Left ventricle myocardium inferior (tissue), 1 donor: ENCODE results near the gene HAS3. TPM values are rescaled to one million over a fixed set of nuclear protein-coding genes. Genes with fewer than 3 reads are reported as not detected.
"Not testable (repeated sequence)": the region's sequence is repeated elsewhere in the genome, so short reads cannot be mapped to it uniquely, and the experiment has no call there.

Experiments used
- DNase-seq: peaks from one replicate; pipeline ENCODE4 v3.0.0-alpha.2; 2020
- H3K27ac ChIP-seq: fragments of 200-600 bp; replicated peaks from 2 replicates; pipeline ENCODE4 v1.8.0; 2021
- H3K27me3 ChIP-seq: fragments of 200-600 bp; 2 replicates; pipeline ENCODE4 v1.8.0; 2021; ENCODE audit warnings: low read depth
- H3K36me3 ChIP-seq: fragments of 200-600 bp; 2 replicates; pipeline ENCODE4 v1.8.0; 2021
- H3K4me1 ChIP-seq: fragments of 200-600 bp; 2 replicates; pipeline ENCODE4 v1.8.0; 2021
- H3K4me3 ChIP-seq: fragments of 200-600 bp; 2 replicates; pipeline ENCODE4 v1.8.0; 2021; ENCODE audit warnings: mild to moderate bottlenecking, moderate library complexity
- H3K9me3 ChIP-seq: fragments of 200-600 bp; replicated peaks from 2 replicates; pipeline ENCODE4 v1.8.0; 2021
- intact Hi-C: fragments of 100-400 bp; cut with micrococcal nuclease; formaldehyde crosslinking; loops from one replicate; pipeline ENCODE4 v1.11.0; 2022
- long read RNA-seq: library from polyadenylated mRNA; unstranded; transcript quantifications from one replicate; pipeline ENCODE4 v2.0.0, GENCODE V29; 2021
- total RNA-seq: library from RNA; stranded (reverse); fragmentation: NEBNext Ultra II Directional; extraction: Animal tissue kit (Norgen Biotek cat#: 25700); gene quantifications from one replicate; pipeline ENCODE4 v1.2.1, GENCODE V29; 2021
- TF ChIP-seq, protein P1 (sequence below): fragments of 200-600 bp; IDR thresholded peaks from 2 replicates; pipeline ENCODE4 v1.8.0; 2021; ENCODE audit warnings: antibody characterized with exemption, mild to moderate bottlenecking, borderline replicate concordance
- donor health status: DM: no; HTN: yes; CAD: no; lungs with severe emphysema.

HAS3 gene, protein sequence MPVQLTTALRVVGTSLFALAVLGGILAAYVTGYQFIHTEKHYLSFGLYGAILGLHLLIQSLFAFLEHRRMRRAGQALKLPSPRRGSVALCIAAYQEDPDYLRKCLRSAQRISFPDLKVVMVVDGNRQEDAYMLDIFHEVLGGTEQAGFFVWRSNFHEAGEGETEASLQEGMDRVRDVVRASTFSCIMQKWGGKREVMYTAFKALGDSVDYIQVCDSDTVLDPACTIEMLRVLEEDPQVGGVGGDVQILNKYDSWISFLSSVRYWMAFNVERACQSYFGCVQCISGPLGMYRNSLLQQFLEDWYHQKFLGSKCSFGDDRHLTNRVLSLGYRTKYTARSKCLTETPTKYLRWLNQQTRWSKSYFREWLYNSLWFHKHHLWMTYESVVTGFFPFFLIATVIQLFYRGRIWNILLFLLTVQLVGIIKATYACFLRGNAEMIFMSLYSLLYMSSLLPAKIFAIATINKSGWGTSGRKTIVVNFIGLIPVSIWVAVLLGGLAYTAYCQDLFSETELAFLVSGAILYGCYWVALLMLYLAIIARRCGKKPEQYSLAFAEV
- 0.27 TPM for total RNA-seq
- long read RNA-seq = 0 reads

DNA sequence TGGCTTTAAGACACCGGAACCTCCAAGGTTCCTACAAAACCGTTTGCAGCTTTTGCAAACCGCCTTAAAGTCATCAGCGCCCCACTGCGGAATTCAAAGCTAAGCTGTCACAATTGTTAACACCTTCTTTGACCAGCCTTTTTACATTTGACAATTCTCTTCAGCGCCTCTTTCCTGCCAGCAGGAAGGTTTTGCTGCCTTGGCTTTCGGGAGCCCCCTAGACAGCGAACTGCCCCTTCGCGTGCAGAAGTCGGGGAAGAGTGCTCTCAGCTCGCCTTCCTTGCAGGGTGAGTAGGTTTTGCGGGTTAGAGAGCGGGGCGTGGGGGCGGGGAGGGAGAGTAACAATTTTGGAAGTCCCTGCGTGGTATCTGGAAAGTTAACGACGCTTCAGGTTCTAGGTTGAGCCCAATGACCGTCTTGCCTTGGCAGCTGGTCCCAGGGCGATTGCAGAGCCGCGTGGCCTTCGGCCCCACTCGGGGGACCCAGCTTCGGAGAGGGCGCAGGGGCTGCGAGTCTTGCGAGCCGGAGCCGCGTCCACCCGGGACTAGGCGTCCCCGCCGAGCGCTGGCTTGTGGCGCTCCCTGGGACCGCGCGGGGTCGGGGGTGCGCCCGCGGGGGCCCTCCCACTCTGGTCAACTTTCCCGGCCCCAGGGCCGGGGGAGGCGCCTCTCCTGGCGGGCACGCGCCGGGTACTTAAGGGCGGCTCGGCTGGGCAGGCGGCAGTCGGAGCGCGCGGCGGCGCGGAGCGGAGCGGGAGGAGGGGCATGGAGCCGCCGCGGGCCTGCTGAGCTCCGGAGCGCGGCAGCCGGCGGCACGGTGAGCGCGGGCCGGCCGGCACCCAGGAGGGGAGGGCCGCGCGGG lies at the start of gene HAS3:
Gene HAS3 (plus strand): TSS at position 153 of the 861 bp plus-strand sequence. CDS start 3,743 bp downstream, outside the sequence.
- DNase-seq = peak; percentile 50
- H3K27ac ChIP-seq = peak within 1 kb of the TSS; percentile 11
- H3K36me3 ChIP-seq = peaks cover 7% of the 10 kb centered on the region
- intact Hi-C loops = no loop called here
- H3K4me1 ChIP-seq = peaks cover 32% of the 10 kb centered on the region
- H3K9me3 ChIP-seq = no peaks in the 10 kb centered on the region
- H3K27me3 ChIP-seq = peaks cover 16% of the 10 kb centered on the region
- TF ChIP-seq, protein P1, sequence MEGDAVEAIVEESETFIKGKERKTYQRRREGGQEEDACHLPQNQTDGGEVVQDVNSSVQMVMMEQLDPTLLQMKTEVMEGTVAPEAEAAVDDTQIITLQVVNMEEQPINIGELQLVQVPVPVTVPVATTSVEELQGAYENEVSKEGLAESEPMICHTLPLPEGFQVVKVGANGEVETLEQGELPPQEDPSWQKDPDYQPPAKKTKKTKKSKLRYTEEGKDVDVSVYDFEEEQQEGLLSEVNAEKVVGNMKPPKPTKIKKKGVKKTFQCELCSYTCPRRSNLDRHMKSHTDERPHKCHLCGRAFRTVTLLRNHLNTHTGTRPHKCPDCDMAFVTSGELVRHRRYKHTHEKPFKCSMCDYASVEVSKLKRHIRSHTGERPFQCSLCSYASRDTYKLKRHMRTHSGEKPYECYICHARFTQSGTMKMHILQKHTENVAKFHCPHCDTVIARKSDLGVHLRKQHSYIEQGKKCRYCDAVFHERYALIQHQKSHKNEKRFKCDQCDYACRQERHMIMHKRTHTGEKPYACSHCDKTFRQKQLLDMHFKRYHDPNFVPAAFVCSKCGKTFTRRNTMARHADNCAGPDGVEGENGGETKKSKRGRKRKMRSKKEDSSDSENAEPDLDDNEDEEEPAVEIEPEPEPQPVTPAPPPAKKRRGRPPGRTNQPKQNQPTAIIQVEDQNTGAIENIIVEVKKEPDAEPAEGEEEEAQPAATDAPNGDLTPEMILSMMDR = peak; percentile 28
- H3K4me3 ChIP-seq = peak within 1 kb of the TSS; percentile 73

DNA sequence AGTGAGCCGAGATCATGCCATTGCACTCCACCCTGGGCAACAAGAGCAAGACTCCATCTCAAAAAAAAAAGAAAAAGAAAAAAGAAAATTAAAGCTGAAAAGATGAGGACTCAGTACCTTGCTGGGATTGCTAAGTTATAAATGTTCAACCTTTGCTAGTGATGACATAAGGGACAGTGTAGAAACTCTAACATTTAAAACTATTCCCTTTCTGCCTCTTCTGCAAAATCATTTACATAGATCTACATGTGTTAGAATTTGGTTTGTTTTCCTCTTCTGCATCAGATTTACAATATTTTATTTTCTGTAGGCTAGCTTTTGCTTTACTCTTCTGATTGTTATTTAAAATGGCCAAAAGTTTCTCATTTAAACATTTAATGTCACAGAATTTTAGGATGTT lies 49.5 kb upstream of the HAS3 start:
- intact Hi-C loops = no loop called here
- Histone ChIP-seq H3K9me3 (no peaks in the 10 kb centered on the region), H3K4me3 (no peak overlapping the region), H3K27ac (no peak overlapping the region), H3K36me3 (no peaks in the 10 kb centered on the region), H3K27me3 (no peaks in the 10 kb centered on the region), H3K4me1 (no peaks in the 10 kb centered on the region)
- TF ChIP-seq, protein P1 = no peak
- no peak for DNase-seq

DNA sequence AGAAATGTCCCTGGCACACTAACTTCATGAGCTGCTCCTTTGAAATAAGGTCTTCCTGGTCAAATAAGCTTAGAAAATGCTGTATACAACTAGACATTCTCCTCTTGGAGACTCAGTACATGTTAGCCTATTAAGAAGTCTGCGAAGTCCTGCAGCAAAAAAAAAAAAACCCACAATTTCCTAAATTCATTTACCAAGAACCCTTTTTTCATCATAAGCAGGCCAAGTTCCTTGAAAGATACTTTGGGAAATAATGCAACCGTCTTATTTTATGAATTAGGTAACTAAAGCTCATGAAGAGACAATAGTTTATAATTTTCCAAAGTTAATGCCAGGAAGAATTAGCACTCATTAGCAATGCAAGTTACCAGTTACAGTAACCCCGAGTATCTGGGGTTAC lies 49.0 kb upstream of the HAS3 start:
- TF ChIP-seq, protein P1 = no peak
- Histone ChIP-seq H3K27me3 (no peaks in the 10 kb centered on the region), H3K9me3 (no peaks in the 10 kb centered on the region), H3K27ac (no peak overlapping the region), H3K36me3 (no peaks in the 10 kb centered on the region), H3K4me3 (no peak overlapping the region), H3K4me1 (no peaks in the 10 kb centered on the region)
- intact Hi-C loops = no loop called here
- DNase-seq = no peak

DNA sequence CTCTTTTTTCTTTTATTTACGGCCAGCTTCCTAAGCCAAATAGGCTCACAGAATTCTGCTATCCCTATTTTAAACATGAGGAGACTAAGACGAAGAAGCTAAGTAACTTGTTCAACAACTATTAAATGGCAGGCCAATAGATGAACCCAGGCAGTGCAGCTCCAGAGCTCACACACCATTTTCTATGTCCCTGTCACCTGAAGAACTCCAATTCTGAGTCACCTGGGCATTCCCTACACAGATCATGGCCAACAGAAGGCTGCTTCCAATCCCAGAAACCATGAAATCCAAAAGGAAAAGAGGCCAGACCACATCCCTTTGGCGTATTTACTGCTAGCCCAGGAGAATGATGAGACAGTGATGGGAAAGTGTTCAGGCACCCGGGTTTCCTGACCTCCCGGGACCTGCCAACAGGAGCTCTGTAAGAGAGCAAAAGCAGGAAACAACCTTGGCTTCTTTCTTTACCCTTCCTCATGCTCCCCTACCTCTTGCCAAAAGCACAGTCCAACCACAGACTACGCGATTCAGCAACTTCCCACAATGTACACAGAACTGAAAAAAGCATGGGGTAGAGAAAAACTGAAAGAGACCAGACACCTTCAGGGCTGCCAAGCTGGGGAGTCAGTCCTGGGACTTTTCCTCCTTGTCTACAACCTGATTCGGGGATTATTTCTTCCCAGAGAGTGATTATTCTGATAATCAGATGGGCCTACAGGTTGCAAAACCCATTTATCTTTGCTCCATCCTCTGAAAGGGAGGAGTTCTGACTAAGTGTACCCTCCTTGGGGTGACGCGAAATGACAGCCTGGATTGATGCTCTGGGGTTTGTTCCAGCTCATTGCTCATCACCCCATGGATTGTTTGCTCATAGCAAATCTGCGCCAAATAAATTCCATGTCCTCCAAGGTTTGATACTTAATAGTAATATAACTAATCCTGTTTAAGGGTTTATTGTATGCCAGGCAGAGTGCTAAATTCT lies 47.8 kb upstream of the HAS3 start:
- Histone ChIP-seq H3K9me3 (no peaks in the 10 kb centered on the region), H3K27ac (no peak overlapping the region), H3K27me3 (no peaks in the 10 kb centered on the region), H3K4me3 (no peak overlapping the region), H3K36me3 (no peaks in the 10 kb centered on the region), H3K4me1 (no peaks in the 10 kb centered on the region)
- TF ChIP-seq, protein P1 = no peak
- intact Hi-C loops = no loop called here
- DNase-seq = no peak

DNA sequence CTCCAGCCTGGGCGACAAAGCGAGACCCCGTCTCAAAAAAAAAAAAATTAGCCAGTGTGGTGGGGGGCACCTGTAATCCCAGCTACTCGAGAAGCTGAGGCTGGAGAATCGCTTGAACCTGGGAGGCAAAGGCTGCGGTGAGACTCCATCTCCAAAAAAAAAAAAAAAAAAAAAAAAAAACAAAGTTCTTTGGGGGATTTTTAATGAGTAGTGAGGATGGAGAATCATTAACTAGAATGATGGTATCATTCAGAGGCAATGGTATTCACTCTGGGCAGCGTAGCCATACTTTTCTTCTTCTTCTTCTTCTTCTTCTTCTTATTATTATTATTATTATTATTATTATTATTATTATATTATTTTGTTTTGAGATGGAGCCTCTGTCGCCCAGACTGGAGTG lies 42.0 kb upstream of the HAS3 start:
- intact Hi-C loops, H3K27me3 ChIP-seq, H3K27ac ChIP-seq, H3K9me3 ChIP-seq, DNase-seq, H3K4me3 ChIP-seq, H3K36me3 ChIP-seq: not testable (repeated sequence)
- peaks cover 12% of the 10 kb centered on the region for H3K4me1 ChIP-seq
